Stimulated activated CD4-positive, alpha-beta T cell treated with anti-CD3 and anti-CD28 coated beads, Interleukin-15, amount 100 ng/mL, for 24 hours (primary cell): ENCODE results near the gene CKLF.
"Not testable (repeated sequence)": the region's sequence is repeated elsewhere in the genome, so short reads cannot be mapped to it uniquely, and the experiment has no call there.

ENCODE experiments used
- DNase-seq: peaks from one replicate; pipeline ENCODE4 v3.0.0-alpha.2; 2020

Gene CKLF

GRCh38 chr16:66543541-66543940 is 8.8 kb upstream of the CKLF start:
- no peak for DNase-seq

GRCh38 chr16:66544016-66544757 is 8.2 kb upstream of the CKLF start:
- DNase-seq = no peak

DNA sequence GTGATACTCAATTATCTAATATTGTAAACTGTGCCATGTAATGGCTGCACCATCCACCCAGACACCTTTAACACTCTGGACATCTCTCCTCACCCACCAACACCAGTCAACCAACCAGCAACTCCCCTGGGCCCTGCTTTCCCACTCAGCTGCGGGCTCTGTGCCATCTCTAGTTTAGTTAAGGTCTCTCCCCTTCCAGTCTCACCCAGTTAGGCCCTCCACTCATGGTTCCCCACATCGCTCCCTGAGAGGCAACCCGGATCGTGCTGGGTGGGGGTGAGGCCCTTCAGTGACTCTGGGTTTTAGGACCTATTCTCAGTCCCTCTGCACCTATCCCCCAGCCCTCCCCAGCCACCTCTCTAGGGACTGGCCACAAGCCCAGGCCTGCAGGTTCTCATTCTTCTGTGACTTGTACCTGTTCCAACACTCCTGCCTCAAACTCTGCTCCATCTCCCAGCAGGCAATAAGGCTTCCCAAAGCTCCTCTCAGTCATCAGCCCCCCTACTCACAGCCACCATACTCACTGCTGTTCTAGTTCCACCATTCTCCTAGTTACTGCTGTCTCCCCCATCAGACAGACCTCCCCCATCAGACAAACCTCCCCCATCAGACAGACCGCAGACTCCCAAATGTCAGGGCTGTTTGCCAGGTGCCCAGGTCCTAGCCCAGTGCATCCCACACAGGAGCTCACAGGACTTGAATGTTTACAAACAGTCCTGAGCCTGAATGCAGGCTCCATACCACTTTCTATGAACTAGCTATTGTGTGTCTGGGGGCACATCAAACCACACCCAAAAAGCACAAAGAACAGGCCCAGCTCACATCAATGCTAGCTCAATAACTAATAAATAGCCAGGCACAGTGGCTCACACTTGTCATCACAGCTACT is 5.0 kb upstream of the CKLF start:
- DNase-seq = no peak

GRCh38 chr16:66548068-66548467 is 4.3 kb upstream of the CKLF start:
- DNase-seq = no peak

DNA sequence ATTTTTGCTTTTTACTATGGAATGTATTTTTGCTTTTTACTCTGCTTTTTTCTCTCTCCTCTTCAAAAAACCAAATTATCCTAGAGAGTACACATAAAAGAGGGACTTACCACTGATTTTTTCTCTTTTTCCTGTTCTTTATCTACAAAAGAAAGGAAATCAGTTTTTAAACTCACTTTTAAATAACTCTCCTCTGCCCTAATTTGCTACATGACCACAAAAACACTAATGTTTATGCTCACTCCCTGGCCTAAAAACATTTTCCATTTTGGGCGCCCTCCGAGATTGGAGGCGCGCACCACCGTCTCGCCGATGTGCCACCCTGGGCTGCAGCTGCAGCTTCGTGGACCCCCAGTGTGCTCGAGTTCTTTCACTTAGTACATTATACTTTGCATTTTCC is 3.5 kb upstream of the CKLF start:
- DNase-seq = no peak

GRCh38 chr16:66549284-66550131 is 2.9 kb upstream of the CKLF start, which contains the start of gene TK2:
Gene TK2 (minus strand): TSS chr16:66550122. CDS start chr16:66550061, 61 bp downstream.
- peak; percentile 84 for DNase-seq

DNA sequence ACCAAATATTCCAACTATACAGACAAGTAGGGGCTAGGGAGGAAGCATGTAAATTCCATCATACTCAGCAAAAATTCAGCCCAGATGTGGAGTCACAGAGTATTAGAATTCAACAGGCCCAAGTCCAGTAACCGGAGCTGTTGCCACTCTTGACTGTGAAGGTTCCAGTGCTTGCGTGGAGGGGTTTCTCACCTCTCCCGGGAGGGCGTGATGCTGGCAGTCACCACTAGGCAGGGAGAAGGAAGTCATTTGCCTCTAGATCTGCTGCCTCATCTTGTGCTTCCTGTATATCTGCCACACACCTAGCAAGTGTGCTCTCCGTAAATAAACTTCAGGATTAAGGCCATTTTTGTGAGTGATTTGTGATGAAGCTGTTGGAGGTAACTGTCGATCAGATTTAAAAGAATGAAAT is 1.0 kb upstream of the CKLF start:
- DNase-seq = peak; percentile 72

- DNase-seq = peak; percentile 17
These were observed 539 bp upstream of the CKLF start for GRCh38 chr16:66551788-66552285.

DNA sequence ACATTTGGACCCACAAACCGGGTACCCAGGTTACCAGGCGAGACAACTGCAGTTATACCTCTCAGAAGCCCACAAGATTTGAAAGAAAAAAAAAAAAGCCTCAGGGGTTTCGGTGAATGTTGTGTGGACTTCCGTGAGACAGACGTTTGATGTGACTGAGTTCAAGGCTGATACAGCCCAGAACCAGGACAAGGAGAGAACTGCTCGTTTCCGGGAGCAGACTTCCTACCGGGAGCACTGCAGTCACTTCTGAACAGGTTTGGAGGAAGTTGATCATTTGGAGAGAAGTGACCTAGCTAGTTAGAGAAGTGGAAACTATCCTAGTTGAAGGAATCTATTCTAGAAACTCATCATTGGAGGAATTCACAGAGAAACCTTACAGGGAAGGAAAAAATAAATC is 847 bp downstream of the CKLF start:
- peak; percentile 14 for DNase-seq

GRCh38 chr16:66554021-66554420 is 1.6 kb downstream of the CKLF start:
- no peak for DNase-seq

DNA sequence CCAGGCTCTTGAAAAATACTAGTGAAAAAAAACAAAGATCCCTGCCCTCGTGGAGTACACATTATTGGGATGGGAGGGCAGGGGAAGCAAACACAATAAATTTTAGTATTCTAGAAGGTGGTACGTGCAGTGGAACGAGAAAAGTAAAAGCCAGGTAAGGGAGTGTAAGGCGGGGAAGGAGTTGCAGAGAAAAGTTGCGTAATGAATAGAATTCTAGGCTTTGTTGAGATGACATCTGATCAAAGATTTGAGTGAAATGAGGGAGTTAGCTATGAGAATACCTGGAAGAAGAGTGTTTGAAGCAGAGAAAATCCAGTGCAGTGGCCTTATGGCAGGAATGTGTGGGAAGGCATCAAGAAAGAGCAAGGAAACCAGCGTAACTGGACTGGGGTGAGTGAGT is 2.1 kb downstream of the CKLF start:
- DNase-seq = no peak

GRCh38 chr16:66560107-66560506 is 7.7 kb downstream of the CKLF start:
- no peak for DNase-seq

- no peak for DNase-seq
These were observed 9.2 kb downstream of the CKLF start for GRCh38 chr16:66561381-66562080.

- DNase-seq = no peak
These were observed 10.0 kb downstream of the CKLF start for GRCh38 chr16:66562409-66562808.

GRCh38 chr16:66562986-66563385 is 10.6 kb downstream of the CKLF start:
- DNase-seq = no peak

DNA sequence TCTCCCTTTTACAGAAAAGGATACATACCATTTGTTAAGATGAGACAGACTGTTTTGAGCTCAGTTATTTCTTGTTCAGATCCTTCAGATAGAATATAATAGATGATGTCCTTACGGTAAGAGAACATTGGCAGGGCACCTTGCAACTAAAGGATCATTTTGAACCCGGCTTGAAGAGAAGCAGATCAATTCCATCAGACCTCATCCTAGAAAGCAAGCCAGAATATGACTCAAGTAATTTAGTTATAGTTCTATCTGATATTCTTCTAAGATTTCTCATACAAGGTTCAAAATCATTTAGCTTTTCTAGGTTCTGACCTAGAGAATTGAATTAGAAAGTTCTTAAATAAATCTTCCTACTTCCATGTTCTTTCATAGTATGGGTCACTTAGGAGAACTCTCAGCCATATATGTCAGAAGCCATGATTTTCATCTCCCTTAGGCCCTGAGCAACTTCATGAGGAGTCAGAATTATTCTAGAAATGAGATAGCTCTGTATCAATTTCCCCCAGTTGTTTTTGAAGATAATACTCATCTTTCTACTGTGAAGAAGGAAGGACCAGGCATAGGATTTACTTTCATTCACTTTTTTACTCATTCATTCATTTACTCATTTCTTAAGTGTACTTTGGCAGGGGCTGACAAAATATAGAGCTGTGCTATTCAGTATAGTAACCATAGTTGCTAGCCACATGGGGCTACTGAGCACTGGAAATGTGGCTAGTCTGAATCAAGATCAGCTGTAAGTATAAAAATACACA is 11.4 kb downstream of the CKLF start:
- peak; percentile 27 for DNase-seq

GRCh38 chr16:66566051-66566901 is 13.9 kb downstream of the CKLF start, which contains the start of gene CMTM1:
Gene CMTM1 (plus strand): TSS chr16:66566439. CDS start chr16:66566514, 75 bp downstream.
- DNase-seq = no peak

DNA sequence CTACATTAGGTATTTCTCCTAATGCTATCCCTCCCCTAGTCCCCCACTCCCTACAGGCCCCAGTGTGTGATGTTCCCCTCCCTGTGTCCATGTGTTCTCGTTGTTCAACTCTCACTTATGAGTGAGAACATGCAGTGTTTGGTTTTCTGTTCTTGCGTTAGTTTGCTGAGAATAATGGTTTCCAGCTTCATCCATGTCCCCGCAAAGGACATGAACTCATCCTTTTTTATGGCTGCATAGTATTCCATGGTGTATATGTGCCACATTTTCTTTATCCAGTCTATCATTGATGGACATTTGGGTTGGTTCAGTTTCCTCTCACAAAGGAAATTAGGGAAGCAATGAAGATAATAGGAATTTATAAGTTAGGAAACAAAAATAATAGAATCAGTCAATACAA is 14.9 kb downstream of the CKLF start:
- not testable (repeated sequence) for DNase-seq

DNA sequence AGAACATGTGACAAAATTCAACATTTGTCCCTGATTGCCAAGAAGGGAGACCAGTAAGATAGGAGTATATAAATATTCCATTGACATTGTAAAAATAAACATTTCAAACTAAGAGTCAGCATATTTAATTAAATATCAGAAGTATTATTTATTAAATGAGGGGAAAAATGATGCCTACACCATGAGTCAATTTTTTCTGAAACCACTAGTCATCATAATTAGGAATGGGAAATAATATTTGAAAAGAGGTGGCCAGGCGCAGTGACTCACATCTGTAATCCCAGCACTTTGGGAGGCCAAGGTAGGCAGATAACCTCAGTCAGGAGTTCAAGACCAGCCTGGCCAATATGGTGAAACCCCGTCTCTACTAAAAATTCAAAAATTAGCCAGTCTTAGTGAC is 16.0 kb downstream of the CKLF start:
- no peak for DNase-seq

- no peak for DNase-seq
These were observed 16.8 kb downstream of the CKLF start for GRCh38 chr16:66569131-66569530.
